K562 (cell line): ENCODE data around the gene MAST3. TPM values are rescaled to one million over a fixed set of nuclear protein-coding genes. Genes with fewer than 3 reads are reported as not detected.

Experiments
- ATAC-seq: fragments of 200-7000 bp; cut with Tn5 transposase; 3 replicates; pipeline ENCODE4 v1.9.1; 2020; ENCODE audit warnings: moderate library complexity
- BruUV-seq: library from RNA; stranded (reverse); fragments of 400-500 nt; replicated peaks from 2 replicates; lab custom pipeline; 2021; lab: Mats Ljungman, UMichigan
- CTCF ChIA-PET: fragments of 300-600 bp; formaldehyde crosslinking; extraction: SDS; loops from one replicate; lab custom pipeline; 2021; ENCODE audit warnings: low intra/inter-chr PET ratio; lab: Yijun Ruan, JAX
- POLR2A ChIA-PET: fragments of 300-600, 350-650 bp; sonication (Branson Sonifier 250); formaldehyde crosslinking; extraction: SDS; loops from one replicate; lab custom pipeline; 2021; ENCODE audit warnings: antibody characterized with exemption, inconsistent platforms; lab: Yijun Ruan, JAX
- DNase-seq, 4 experiments: peaks; one replicate each; pipeline versions ENCODE4 v3.0.0 to v3.0.0-alpha.2; 2011 to 2018; ENCODE audit warnings: low spot score in 3 of 4, mixed read lengths in 3 of 4; ENCODE audit errors: extremely low read depth in 1 of 4
- FAIRE-seq: peaks from 2 replicates; lab custom pipeline; 2011; peaks lifted over from hg19 to GRCh38; lab: Jason Lieb, UNC
- H2AFZ ChIP-seq: 2 replicates; pipeline ENCODE4 v1.6.0; 2011; ENCODE audit warnings: low read depth, low read length, control low read depth, inconsistent platforms
- H3K27ac ChIP-seq: fragments of 200-600 bp; 3 replicates; pipeline ENCODE4 v1.8.0; 2011; ENCODE audit warnings: low read depth, mild to moderate bottlenecking, control low read depth, inconsistent platforms, low read length, moderate library complexity, mixed read lengths; ENCODE audit errors: extremely low read depth
- H3K27me3 ChIP-seq, 2 experiments: fragments of 300-600 bp in 1 of 2; 2 replicates in 1 of 2; 3 replicates in 1 of 2; pipeline versions ENCODE4 v1.6.0 to v1.8.0; 2011; ENCODE audit warnings: inconsistent platforms in 2 of 2, low read length in 2 of 2, mild to moderate bottlenecking in 1 of 2, mixed read lengths in 1 of 2, moderate library complexity in 1 of 2; ENCODE audit not compliant: control insufficient read depth in 2 of 2, insufficient read depth in 2 of 2
- H3K36me3 ChIP-seq: fragments of 300-600 bp; 3 replicates; pipeline ENCODE4 v1.8.0; 2011; ENCODE audit warnings: mild to moderate bottlenecking, low read length, inconsistent platforms; ENCODE audit not compliant: control insufficient read depth, insufficient read depth
- H3K4me1 ChIP-seq, 2 experiments: fragments of 200-600 bp in 1 of 2; replicated peaks in 1 of 2; 2 replicates in 1 of 2; 3 replicates in 1 of 2; pipeline versions ENCODE4 v1.5.1 to v1.8.0; 2011; ENCODE audit warnings: inconsistent platforms in 2 of 2, low read length in 2 of 2, mild to moderate bottlenecking in 1 of 2, mixed read lengths in 1 of 2, moderate library complexity in 1 of 2; ENCODE audit not compliant: control insufficient read depth in 2 of 2, insufficient read depth in 2 of 2
- H3K4me2 ChIP-seq: 2 replicates; pipeline ENCODE4 v1.6.1; 2011; ENCODE audit warnings: low read length, control low read depth, inconsistent platforms, mixed read lengths; ENCODE audit not compliant: insufficient read depth
- H3K4me3 ChIP-seq: fragments of 200-600 bp; sonication (generic), shearing (Covaris generic); 2 replicates; pipeline ENCODE4 v1.5.1; 2016; ENCODE audit warnings: control low read depth, inconsistent platforms
- H3K79me2 ChIP-seq: fragments of 200-600 bp; 3 replicates; pipeline ENCODE4 v1.8.0; 2011; ENCODE audit warnings: low read length, inconsistent platforms; ENCODE audit not compliant: control insufficient read depth, insufficient read depth
- H3K9ac ChIP-seq, 2 experiments: 2 replicates each; pipeline versions ENCODE4 v1.6.0 to v1.6.1; 2011; ENCODE audit warnings: low read depth in 2 of 2, low read length in 2 of 2, control low read depth in 1 of 2, inconsistent platforms in 1 of 2, mild to moderate bottlenecking in 1 of 2, mixed read lengths in 1 of 2; ENCODE audit not compliant: insufficient read depth in 1 of 2
- H3K9me1 ChIP-seq: one replicate; pipeline ENCODE4 v1.6.0; 2011; ENCODE audit warnings: inconsistent platforms, mild to moderate bottlenecking, low read length, moderate library complexity; ENCODE audit not compliant: control insufficient read depth, insufficient read depth
- H3K9me3 ChIP-seq: replicated peaks from 2 replicates; pipeline ENCODE4 v1.5.1; 2011; ENCODE audit warnings: low read depth, low read length, inconsistent platforms; ENCODE audit not compliant: control insufficient read depth, insufficient read depth
- H4K20me1 ChIP-seq: replicated peaks from 2 replicates; pipeline ENCODE4 v1.6.1; 2011; ENCODE audit warnings: low read length, inconsistent platforms, mixed read lengths; ENCODE audit not compliant: control insufficient read depth, insufficient read depth
- BRCA1 ChIP-seq, 2 experiments: fragments of 450-650 bp in 1 of 2; sonication (generic) in 1 of 2; formaldehyde crosslinking in 1 of 2; IDR thresholded peaks; 2 replicates each; pipeline versions ENCODE4 v1.5.0 to v1.6.1; 2017 to 2020; ENCODE audit warnings: mild to moderate bottlenecking in 1 of 2, missing genetic modification reagents in 1 of 2
- CSDE1 ChIP-seq, 2 experiments: fragments of 450-650 bp; IDR thresholded peaks; 2 replicates each; pipeline ENCODE4 v1.6.1; 2016; ENCODE audit warnings: mild to moderate bottlenecking in 1 of 2
- FOXA1 ChIP-seq: fragments of 450-650 bp; IDR thresholded peaks from 2 replicates; pipeline ENCODE4 v1.6.1; 2016; ENCODE audit warnings: mild to moderate bottlenecking, borderline replicate concordance
- FOXA3 ChIP-seq, 2 experiments: fragments of 450-650 bp in 1 of 2; sonication (generic) in 1 of 2; formaldehyde crosslinking; IDR thresholded peaks in 1 of 2; conservative IDR thresholded peaks in 1 of 2; 2 replicates each; pipeline versions ENCODE4 v1.4.0 to v1.8.0; 2020 to 2022; ENCODE audit warnings: mild to moderate bottlenecking in 2 of 2, missing genetic modification reagents in 1 of 2
- FOXP1 ChIP-seq: sonication (generic); formaldehyde crosslinking; IDR thresholded peaks from 2 replicates; pipeline ENCODE4 v1.8.0; 2022; ENCODE audit warnings: mild to moderate bottlenecking, missing genetic modification reagents
- GABPB2 ChIP-seq: fragments of 250-450 bp; sonication (Bioruptor Pico); conservative IDR thresholded peaks from 2 replicates; pipeline ENCODE4 v1.5.1; 2021; ENCODE audit warnings: mild to moderate bottlenecking
- GTF2F1 ChIP-seq: IDR thresholded peaks from 2 replicates; pipeline ENCODE4 v1.6.1; 2011; ENCODE audit warnings: low read depth, low read length, improper control_type of control experiment
- LARP7 ChIP-seq: fragments of 450-650 bp; IDR thresholded peaks from 2 replicates; pipeline ENCODE4 v1.6.1; 2016
- MEIS2 ChIP-seq: fragments of 450-650 bp; IDR thresholded peaks from 2 replicates; pipeline ENCODE4 v1.6.1; 2014; ENCODE audit warnings: mild to moderate bottlenecking; ENCODE audit not compliant: partially characterized antibody
- NFE2L1 ChIP-seq: fragments of 450-650 bp; IDR thresholded peaks from 2 replicates; pipeline ENCODE4 v1.6.1; 2016; ENCODE audit warnings: missing genetic modification characterization, low read depth, mild to moderate bottlenecking, missing compliant biosample characterization, moderate library complexity, borderline replicate concordance
- POLR2H ChIP-seq: IDR thresholded peaks from 2 replicates; pipeline ENCODE4 v1.6.1; 2016; ENCODE audit warnings: missing genetic modification characterization, low read depth, mild to moderate bottlenecking, control low read depth, missing compliant biosample characterization, moderate library complexity
- TFAP4 ChIP-seq: sonication (generic); formaldehyde crosslinking; IDR thresholded peaks from 2 replicates; pipeline ENCODE4 v1.8.0; 2022; ENCODE audit warnings: missing genetic modification reagents, mild to moderate bottlenecking, moderate library complexity, borderline replicate concordance
- ZNF3 ChIP-seq: fragments of 250-450 bp; sonication (Bioruptor Pico); IDR thresholded peaks from 2 replicates; pipeline ENCODE4 v1.5.0; 2021; ENCODE audit warnings: mild to moderate bottlenecking, moderate library complexity
- WGBS: fragments of 100-300 bp; shearing (Covaris generic); methylation state at CpG from one replicate; pipeline ENCODE4 v1.1.6; 2016; ENCODE audit warnings: low coverage, mixed read lengths; ENCODE audit not compliant: insufficient coverage; ENCODE audit errors: missing lambda C conversion rate; 5-methylcytosine and 5-hydroxymethylcytosine counted together
- in situ Hi-C: fragments of 300-500 bp; cut with MboI; formaldehyde crosslinking; loops from 4 replicates; pipeline ENCODE4 v1.15.0; 2018; ENCODE audit warnings: inconsistent platforms, mixed read lengths
- intact Hi-C: fragments of 100-400 bp; cut with micrococcal nuclease; formaldehyde crosslinking; loops from 2 replicates; pipeline ENCODE4 v1.14.2; 2022
- polyA plus RNA-seq, 8 experiments: library from polyadenylated mRNA; depleted of rRNA in 4 of 8; stranded (reverse) in 5 of 8; unstranded in 3 of 8; fragments of >200 nt; fragmentation: Nextera tagmentation in 2 of 8; fragmentation: Illumina TruSeq in 1 of 8; extraction: Ambion mirVana in 2 of 8; extraction: Trizol in 1 of 8; gene quantifications; 2 replicates each; pipeline versions ENCODE4 v1.2.1 to v1.2.3, GENCODE V29; 2011 to 2014; ENCODE audit warnings: inconsistent platforms in 1 of 8, missing spikeins in 1 of 8
- total RNA-seq, 7 experiments: library from RNA; depleted of rRNA in 6 of 7; stranded (reverse); fragments of >200 nt in 6 of 7; fragmentation: Illumina TruSeq in 2 of 7; extraction: Trizol in 2 of 7; gene quantifications; 2 replicates each; pipeline versions ENCODE4 v1.2.1 to v1.2.3, GENCODE V29; 2011 to 2021; ENCODE audit warnings: low replicate concordance in 1 of 7
- TF ChIP-seq, protein P1 (sequence below): sonication (generic); formaldehyde crosslinking; IDR thresholded peaks from 2 replicates; pipeline ENCODE4 v1.8.1; 2023; ENCODE audit warnings: mild to moderate bottlenecking, missing genetic modification reagents
- TF ChIP-seq, protein P2 (sequence below): fragments of 250-450 bp; sonication (Bioruptor Pico); IDR thresholded peaks from 2 replicates; pipeline ENCODE4 v1.4.0; 2020; ENCODE audit warnings: mild to moderate bottlenecking, moderate library complexity, borderline replicate concordance

MAST3 gene
- total and polyA plus RNA-seq, 9 of the 15 experiments (the other 6 are each of a cell fraction or from before 2014, with no cell fraction given), result 0.94 to 9.9 (median 2.4) TPM

GRCh38 chr19:18157465-18158063, 60.0 kb downstream of the MAST3 start:
- in situ Hi-C loops, result no loop called here
- Histone ChIP-seq H3K27ac (peak overlapping the region; percentile 25; the same call in 1 of the 3 replicates), H3K79me2 (peaks cover 65% of the 10 kb centered on the region), H3K4me1 (peaks cover 42 to 79% of the 10 kb centered on the region in 2 experiments), H3K9me1 (peaks cover 3% of the 10 kb centered on the region), H3K4me2 (peak overlapping the region; percentile 64), H3K4me3 (no peak overlapping the region), H3K36me3 (peaks cover 53% of the 10 kb centered on the region; the same call in 2 of the 3 replicates), H4K20me1 (peaks cover 23% of the 10 kb centered on the region), H2AFZ (no peak overlapping the region), H3K27me3 (no peaks in the 10 kb centered on the region), H3K9ac (peak overlapping the region in 1 of 2 experiments; percentile 86; a peak in 2 of 4 replicates), H3K9me3 (no peaks in the 10 kb centered on the region)
- ATAC-seq, result no peak
- intact Hi-C loops, result loop anchor here (1.0 to 10.0 kb wide), 3 partner anchors 44 to 213 kb away; no protein-coding TSS in a partner anchor
- no peak for FAIRE-seq
- 35% methylated on average over 14 of the region's 18 CpGs for WGBS
- ChIA-PET POLR2A (interaction anchor here (0.9 to 1.0 kb wide), 2 partner anchors 23 to 34 kb away, joined by 3 read pairs; no protein-coding TSS in a partner anchor), CTCF (interaction anchor here (0.6 to 1.1 kb wide), 3 partner anchors 11 to 95 kb away, joined by 3 to 5 read pairs (median 4); no protein-coding TSS in a partner anchor)
- no peak for DNase-seq
- no TSS peak for BruUV-seq
- no peak for TF ChIP-seq ZNF3 (CRISPR knock-in tag)
- no peak for TF ChIP-seq LARP7
- no peak for TF ChIP-seq GABPB2 (CRISPR knock-in tag)
- TF ChIP-seq TFAP4 (CRISPR knock-in tag), result no peak
- no peak for TF ChIP-seq CSDE1 (IDR thresholded peaks at IDR 0.05)
- TF ChIP-seq FOXA1, result no peak
- no peak for TF ChIP-seq BRCA1 (IDR thresholded peaks at IDR 0.05)
- no peak for TF ChIP-seq BRCA1 (CRISPR knock-in tag; IDR thresholded peaks at IDR 0.05)
- no peak for TF ChIP-seq FOXA3 (CRISPR knock-in tag; conservative IDR thresholded peaks at IDR 0.05 in 1 of 2, IDR thresholded peaks at IDR 0.05 in 1 of 2)
- TF ChIP-seq, protein P1, sequence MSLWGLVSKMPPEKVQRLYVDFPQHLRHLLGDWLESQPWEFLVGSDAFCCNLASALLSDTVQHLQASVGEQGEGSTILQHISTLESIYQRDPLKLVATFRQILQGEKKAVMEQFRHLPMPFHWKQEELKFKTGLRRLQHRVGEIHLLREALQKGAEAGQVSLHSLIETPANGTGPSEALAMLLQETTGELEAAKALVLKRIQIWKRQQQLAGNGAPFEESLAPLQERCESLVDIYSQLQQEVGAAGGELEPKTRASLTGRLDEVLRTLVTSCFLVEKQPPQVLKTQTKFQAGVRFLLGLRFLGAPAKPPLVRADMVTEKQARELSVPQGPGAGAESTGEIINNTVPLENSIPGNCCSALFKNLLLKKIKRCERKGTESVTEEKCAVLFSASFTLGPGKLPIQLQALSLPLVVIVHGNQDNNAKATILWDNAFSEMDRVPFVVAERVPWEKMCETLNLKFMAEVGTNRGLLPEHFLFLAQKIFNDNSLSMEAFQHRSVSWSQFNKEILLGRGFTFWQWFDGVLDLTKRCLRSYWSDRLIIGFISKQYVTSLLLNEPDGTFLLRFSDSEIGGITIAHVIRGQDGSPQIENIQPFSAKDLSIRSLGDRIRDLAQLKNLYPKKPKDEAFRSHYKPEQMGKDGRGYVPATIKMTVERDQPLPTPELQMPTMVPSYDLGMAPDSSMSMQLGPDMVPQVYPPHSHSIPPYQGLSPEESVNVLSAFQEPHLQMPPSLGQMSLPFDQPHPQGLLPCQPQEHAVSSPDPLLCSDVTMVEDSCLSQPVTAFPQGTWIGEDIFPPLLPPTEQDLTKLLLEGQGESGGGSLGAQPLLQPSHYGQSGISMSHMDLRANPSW (CRISPR knock-in tag), result no peak
- TF ChIP-seq FOXP1, result no peak
- TF ChIP-seq GTF2F1, result no peak
- TF ChIP-seq NFE2L1 (tag), result no peak
- TF ChIP-seq MEIS2, result no peak
- no peak for TF ChIP-seq POLR2H (tag)
- TF ChIP-seq, protein P2, sequence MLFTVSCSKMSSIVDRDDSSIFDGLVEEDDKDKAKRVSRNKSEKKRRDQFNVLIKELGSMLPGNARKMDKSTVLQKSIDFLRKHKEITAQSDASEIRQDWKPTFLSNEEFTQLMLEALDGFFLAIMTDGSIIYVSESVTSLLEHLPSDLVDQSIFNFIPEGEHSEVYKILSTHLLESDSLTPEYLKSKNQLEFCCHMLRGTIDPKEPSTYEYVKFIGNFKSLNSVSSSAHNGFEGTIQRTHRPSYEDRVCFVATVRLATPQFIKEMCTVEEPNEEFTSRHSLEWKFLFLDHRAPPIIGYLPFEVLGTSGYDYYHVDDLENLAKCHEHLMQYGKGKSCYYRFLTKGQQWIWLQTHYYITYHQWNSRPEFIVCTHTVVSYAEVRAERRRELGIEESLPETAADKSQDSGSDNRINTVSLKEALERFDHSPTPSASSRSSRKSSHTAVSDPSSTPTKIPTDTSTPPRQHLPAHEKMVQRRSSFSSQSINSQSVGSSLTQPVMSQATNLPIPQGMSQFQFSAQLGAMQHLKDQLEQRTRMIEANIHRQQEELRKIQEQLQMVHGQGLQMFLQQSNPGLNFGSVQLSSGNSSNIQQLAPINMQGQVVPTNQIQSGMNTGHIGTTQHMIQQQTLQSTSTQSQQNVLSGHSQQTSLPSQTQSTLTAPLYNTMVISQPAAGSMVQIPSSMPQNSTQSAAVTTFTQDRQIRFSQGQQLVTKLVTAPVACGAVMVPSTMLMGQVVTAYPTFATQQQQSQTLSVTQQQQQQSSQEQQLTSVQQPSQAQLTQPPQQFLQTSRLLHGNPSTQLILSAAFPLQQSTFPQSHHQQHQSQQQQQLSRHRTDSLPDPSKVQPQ (CRISPR knock-in tag), result no peak
